K562 (cell line): Measurements from ENCODE around the gene VSTM2B. TPM values are rescaled to one million over a fixed set of nuclear protein-coding genes. Genes with fewer than 3 reads are reported as not detected.

Experiments
- ATAC-seq: fragments of 200-7000 bp; cut with Tn5 transposase; 3 replicates; pipeline ENCODE4 v1.9.1; 2020; ENCODE audit warnings: moderate library complexity
- BruUV-seq: library from RNA; stranded (reverse); fragments of 400-500 nt; replicated peaks from 2 replicates; lab custom pipeline; 2021; lab: Mats Ljungman, UMichigan
- CTCF ChIA-PET: fragments of 300-600 bp; formaldehyde crosslinking; extraction: SDS; loops from one replicate; lab custom pipeline; 2021; ENCODE audit warnings: low intra/inter-chr PET ratio; lab: Yijun Ruan, JAX
- POLR2A ChIA-PET: fragments of 300-600, 350-650 bp; sonication (Branson Sonifier 250); formaldehyde crosslinking; extraction: SDS; loops from one replicate; lab custom pipeline; 2021; ENCODE audit warnings: antibody characterized with exemption, inconsistent platforms; lab: Yijun Ruan, JAX
- DNase-seq, 4 experiments: peaks; one replicate each; pipeline versions ENCODE4 v3.0.0 to v3.0.0-alpha.2; 2011 to 2018; ENCODE audit warnings: low spot score in 3 of 4, mixed read lengths in 3 of 4; ENCODE audit errors: extremely low read depth in 1 of 4
- FAIRE-seq: peaks from 2 replicates; lab custom pipeline; 2011; peaks lifted over from hg19 to GRCh38; lab: Jason Lieb, UNC
- H2AFZ ChIP-seq: 2 replicates; pipeline ENCODE4 v1.6.0; 2011; ENCODE audit warnings: low read depth, low read length, control low read depth, inconsistent platforms
- H3K27ac ChIP-seq: fragments of 200-600 bp; 3 replicates; pipeline ENCODE4 v1.8.0; 2011; ENCODE audit warnings: low read depth, mild to moderate bottlenecking, control low read depth, inconsistent platforms, low read length, moderate library complexity, mixed read lengths; ENCODE audit errors: extremely low read depth
- H3K27me3 ChIP-seq, 2 experiments: fragments of 300-600 bp in 1 of 2; 2 replicates in 1 of 2; 3 replicates in 1 of 2; pipeline versions ENCODE4 v1.6.0 to v1.8.0; 2011; ENCODE audit warnings: inconsistent platforms in 2 of 2, low read length in 2 of 2, mild to moderate bottlenecking in 1 of 2, mixed read lengths in 1 of 2, moderate library complexity in 1 of 2; ENCODE audit not compliant: control insufficient read depth in 2 of 2, insufficient read depth in 2 of 2
- H3K36me3 ChIP-seq: fragments of 300-600 bp; 3 replicates; pipeline ENCODE4 v1.8.0; 2011; ENCODE audit warnings: mild to moderate bottlenecking, low read length, inconsistent platforms; ENCODE audit not compliant: control insufficient read depth, insufficient read depth
- H3K4me1 ChIP-seq, 2 experiments: fragments of 200-600 bp in 1 of 2; replicated peaks in 1 of 2; 2 replicates in 1 of 2; 3 replicates in 1 of 2; pipeline versions ENCODE4 v1.5.1 to v1.8.0; 2011; ENCODE audit warnings: inconsistent platforms in 2 of 2, low read length in 2 of 2, mild to moderate bottlenecking in 1 of 2, mixed read lengths in 1 of 2, moderate library complexity in 1 of 2; ENCODE audit not compliant: control insufficient read depth in 2 of 2, insufficient read depth in 2 of 2
- H3K4me2 ChIP-seq: 2 replicates; pipeline ENCODE4 v1.6.1; 2011; ENCODE audit warnings: low read length, control low read depth, inconsistent platforms, mixed read lengths; ENCODE audit not compliant: insufficient read depth
- H3K4me3 ChIP-seq: fragments of 200-600 bp; sonication (generic), shearing (Covaris generic); 2 replicates; pipeline ENCODE4 v1.5.1; 2016; ENCODE audit warnings: control low read depth, inconsistent platforms
- H3K79me2 ChIP-seq: fragments of 200-600 bp; 3 replicates; pipeline ENCODE4 v1.8.0; 2011; ENCODE audit warnings: low read length, inconsistent platforms; ENCODE audit not compliant: control insufficient read depth, insufficient read depth
- H3K9ac ChIP-seq, 2 experiments: 2 replicates each; pipeline versions ENCODE4 v1.6.0 to v1.6.1; 2011; ENCODE audit warnings: low read depth in 2 of 2, low read length in 2 of 2, control low read depth in 1 of 2, inconsistent platforms in 1 of 2, mild to moderate bottlenecking in 1 of 2, mixed read lengths in 1 of 2; ENCODE audit not compliant: insufficient read depth in 1 of 2
- H3K9me1 ChIP-seq: one replicate; pipeline ENCODE4 v1.6.0; 2011; ENCODE audit warnings: inconsistent platforms, mild to moderate bottlenecking, low read length, moderate library complexity; ENCODE audit not compliant: control insufficient read depth, insufficient read depth
- H3K9me3 ChIP-seq: replicated peaks from 2 replicates; pipeline ENCODE4 v1.5.1; 2011; ENCODE audit warnings: low read depth, low read length, inconsistent platforms; ENCODE audit not compliant: control insufficient read depth, insufficient read depth
- H4K20me1 ChIP-seq: replicated peaks from 2 replicates; pipeline ENCODE4 v1.6.1; 2011; ENCODE audit warnings: low read length, inconsistent platforms, mixed read lengths; ENCODE audit not compliant: control insufficient read depth, insufficient read depth
- ESRRB ChIP-seq: fragments of 250-450 bp; sonication (Bioruptor Pico); IDR thresholded peaks from 2 replicates; pipeline ENCODE4 v1.5.0; 2020; ENCODE audit warnings: mild to moderate bottlenecking, moderate library complexity, borderline replicate concordance
- IRF1 ChIP-seq: sonication (generic); formaldehyde crosslinking; IDR thresholded peaks from 2 replicates; pipeline ENCODE4 v1.8.0; 2022; ENCODE audit warnings: missing genetic modification reagents, mild to moderate bottlenecking, borderline replicate concordance
- PPARD ChIP-seq: fragments of 250-450 bp; sonication (Bioruptor Pico); IDR thresholded peaks from 2 replicates; pipeline ENCODE4 v1.8.0; 2022; ENCODE audit warnings: inconsistent platforms, mild to moderate bottlenecking, moderate library complexity
- PTRF ChIP-seq: fragments of 450-650 bp; IDR thresholded peaks from 2 replicates; pipeline ENCODE4 v1.6.1; 2016; ENCODE audit warnings: mild to moderate bottlenecking, missing genetic modification characterization, missing compliant biosample characterization
- YBX1 ChIP-seq: fragments of 450-650 bp; IDR thresholded peaks from 2 replicates; pipeline ENCODE4 v1.7.1; 2016; ENCODE audit warnings: mild to moderate bottlenecking
- WGBS: fragments of 100-300 bp; shearing (Covaris generic); methylation state at CpG from one replicate; pipeline ENCODE4 v1.1.6; 2016; ENCODE audit warnings: low coverage, mixed read lengths; ENCODE audit not compliant: insufficient coverage; ENCODE audit errors: missing lambda C conversion rate; 5-methylcytosine and 5-hydroxymethylcytosine counted together
- in situ Hi-C: fragments of 300-500 bp; cut with MboI; formaldehyde crosslinking; loops from 4 replicates; pipeline ENCODE4 v1.15.0; 2018; ENCODE audit warnings: inconsistent platforms, mixed read lengths
- intact Hi-C: fragments of 100-400 bp; cut with micrococcal nuclease; formaldehyde crosslinking; loops from 2 replicates; pipeline ENCODE4 v1.14.2; 2022
- polyA plus RNA-seq, 8 experiments: library from polyadenylated mRNA; depleted of rRNA in 4 of 8; stranded (reverse) in 5 of 8; unstranded in 3 of 8; fragments of >200 nt; fragmentation: Nextera tagmentation in 2 of 8; fragmentation: Illumina TruSeq in 1 of 8; extraction: Ambion mirVana in 2 of 8; extraction: Trizol in 1 of 8; gene quantifications; 2 replicates each; pipeline versions ENCODE4 v1.2.1 to v1.2.3, GENCODE V29; 2011 to 2014; ENCODE audit warnings: inconsistent platforms in 1 of 8, missing spikeins in 1 of 8
- total RNA-seq, 7 experiments: library from RNA; depleted of rRNA in 6 of 7; stranded (reverse); fragments of >200 nt in 6 of 7; fragmentation: Illumina TruSeq in 2 of 7; extraction: Trizol in 2 of 7; gene quantifications; 2 replicates each; pipeline versions ENCODE4 v1.2.1 to v1.2.3, GENCODE V29; 2011 to 2021; ENCODE audit warnings: low replicate concordance in 1 of 7

VSTM2B gene
- total and polyA plus RNA-seq, 9 of the 15 experiments (the other 6 are each of a cell fraction or from before 2014, with no cell fraction given): not detected

- no peak for ATAC-seq
- no peaks in the 10 kb centered on the region for H3K9me1 ChIP-seq
- no peak overlapping the region for H3K9ac ChIP-seq
- H3K9me3 ChIP-seq: no peaks in the 10 kb centered on the region
- DNase-seq: no peak
- in situ Hi-C loops: no loop called here
- BruUV-seq: no TSS peak
- no peak overlapping the region for H3K27ac ChIP-seq
- no peak overlapping the region for H3K4me3 ChIP-seq
- H3K4me1 ChIP-seq: no peaks in the 10 kb centered on the region
- H2AFZ ChIP-seq: no peak overlapping the region
- no peaks in the 10 kb centered on the region for H3K36me3 ChIP-seq
- CTCF ChIA-PET: no interaction called here
- intact Hi-C loops: no loop called here
- POLR2A ChIA-PET: interaction anchor here (1.1 kb wide), 1 partner anchor 19 kb away, joined by 3 read pairs; no protein-coding TSS in a partner anchor
- FAIRE-seq: no peak
- H4K20me1 ChIP-seq: no peaks in the 10 kb centered on the region; the same call in 1 of the 2 replicates
- no peak overlapping the region for H3K4me2 ChIP-seq
- H3K79me2 ChIP-seq: no peaks in the 10 kb centered on the region
- TF ChIP-seq YBX1: no peak
- TF ChIP-seq ESRRB (CRISPR knock-in tag): no peak
- no peak for TF ChIP-seq PPARD (CRISPR knock-in tag)
- WGBS: 0% methylated on average over 4 of the region's 4 CpGs
- peaks cover 0 to 23% of the 10 kb centered on the region in 2 experiments; a peak in 3 of 5 replicates for H3K27me3 ChIP-seq
Measured at GRCh38 chr19:29495091-29495490, 30.7 kb upstream of the VSTM2B start.

GRCh38 chr19:29495901-29496441, 29.8 kb upstream of the VSTM2B start:
- no peak; the same call in 2 of the 3 replicates for ATAC-seq
- in situ Hi-C loops: no loop called here

More at GRCh38 chr19:29495901-29496441, 29.8 kb upstream of the VSTM2B start:
- H3K9me3 ChIP-seq: no peaks in the 10 kb centered on the region
- no peak overlapping the region for H3K9ac ChIP-seq
- no peaks in the 10 kb centered on the region; the same call in 1 of the 2 replicates for H4K20me1 ChIP-seq
- no peak overlapping the region for H3K4me2 ChIP-seq
- H3K27me3 ChIP-seq: peaks cover 0 to 14% of the 10 kb centered on the region in 2 experiments; a peak in 3 of 5 replicates
- FAIRE-seq: no peak
- H3K4me1 ChIP-seq: no peaks in the 10 kb centered on the region
- intact Hi-C loops: no loop called here
- H3K79me2 ChIP-seq: no peaks in the 10 kb centered on the region
- H3K9me1 ChIP-seq: no peaks in the 10 kb centered on the region
- no TSS peak for BruUV-seq
- H3K4me3 ChIP-seq: no peak overlapping the region
- POLR2A ChIA-PET: interaction anchor here (1.1 kb wide), 1 partner anchor 19 kb away, joined by 3 read pairs; no protein-coding TSS in a partner anchor
- TF ChIP-seq IRF1 (CRISPR knock-in tag): no peak
- TF ChIP-seq PTRF: no peak
- CTCF ChIA-PET: no interaction called here
- DNase-seq: no peak
- WGBS: 0% methylated on average over 5 of the region's 5 CpGs
- H3K27ac ChIP-seq: no peak overlapping the region
- no peak overlapping the region for H2AFZ ChIP-seq
- no peaks in the 10 kb centered on the region for H3K36me3 ChIP-seq
